ENCODE measurements around the gene RBM20.
"Not testable (repeated sequence)": the region's sequence is repeated elsewhere in the genome, so short reads cannot be mapped to it uniquely, and the experiment has no call there.

RBM20 gene

GRCh38 chr10:110617425-110618229 is 26.5 kb upstream of the RBM20 start:
- peak; percentile 27 for DNase-seq

GRCh38 chr10:110618230-110618610 is 25.9 kb upstream of the RBM20 start:
- Mint-ChIP-seq H3K4me3 (peak overlapping the region; percentile 54), H3K9me3 (peaks cover 4% of the 10 kb centered on the region), H3K36me3 (ENCODE audit: low read depth) (no peaks in the 10 kb centered on the region), H3K27me3 (peaks cover under 1% of the 10 kb centered on the region), H3K4me1 (peaks cover 65% of the 10 kb centered on the region), H3K27ac (peak overlapping the region; percentile 69)
- peak; percentile 86 for ATAC-seq
- DNase-seq: peak; percentile 64

More at GRCh38 chr10:110617425-110618229, 26.5 kb upstream of the RBM20 start:
- peak; percentile 40 for ATAC-seq
- Mint-ChIP-seq H3K36me3 (ENCODE audit: low read depth) (no peaks in the 10 kb centered on the region), H3K9me3 (peaks cover 4% of the 10 kb centered on the region), H3K4me3 (peak overlapping the region; percentile 54), H3K27ac (peak overlapping the region; percentile 69), H3K4me1 (peaks cover 71% of the 10 kb centered on the region), H3K27me3 (no peaks in the 10 kb centered on the region)

- no peak overlapping the region for H3K27ac Mint-ChIP-seq
Observed at GRCh38 chr10:110619514-110620397, 24.4 kb upstream of the RBM20 start.

GRCh38 chr10:110620398-110620719 is 23.8 kb upstream of the RBM20 start:
- no peaks in the 10 kb centered on the region for H3K36me3 Mint-ChIP-seq (ENCODE audit: low read depth)

More at GRCh38 chr10:110619514-110620397, 24.4 kb upstream of the RBM20 start:
- H3K36me3 Mint-ChIP-seq (ENCODE audit: low read depth): no peaks in the 10 kb centered on the region
- no peak overlapping the region for H3K4me3 Mint-ChIP-seq
- DNase-seq (no peak), ATAC-seq (no peak)
- peaks cover 49% of the 10 kb centered on the region for H3K4me1 Mint-ChIP-seq
- peaks cover 4% of the 10 kb centered on the region for H3K9me3 Mint-ChIP-seq
- peaks cover 2% of the 10 kb centered on the region for H3K27me3 Mint-ChIP-seq

GRCh38 chr10:110623316-110623715 is 20.8 kb upstream of the RBM20 start:
- not testable (repeated sequence) for H3K36me3 Mint-ChIP-seq (ENCODE audit: low read depth); H3K27ac Mint-ChIP-seq; H3K27me3 Mint-ChIP-seq; H3K9me3 Mint-ChIP-seq; DNase-seq; H3K4me3 Mint-ChIP-seq; ATAC-seq
- peaks cover 14% of the 10 kb centered on the region for H3K4me1 Mint-ChIP-seq

More at GRCh38 chr10:110620398-110620719, 23.8 kb upstream of the RBM20 start:
- DNase-seq (no peak), ATAC-seq (no peak)
- Mint-ChIP-seq H3K4me3 (no peak overlapping the region), H3K27me3 (peaks cover 3% of the 10 kb centered on the region), H3K9me3 (peaks cover 4% of the 10 kb centered on the region), H3K4me1 (peaks cover 43% of the 10 kb centered on the region), H3K27ac (no peak overlapping the region)

- peaks cover 10% of the 10 kb centered on the region for H3K27me3 Mint-ChIP-seq
- H3K9me3 Mint-ChIP-seq: peaks cover 4% of the 10 kb centered on the region
- H3K36me3 Mint-ChIP-seq (ENCODE audit: low read depth): no peaks in the 10 kb centered on the region
- DNase-seq (no peak), ATAC-seq (no peak)
- H3K4me1 Mint-ChIP-seq: no peaks in the 10 kb centered on the region
- no peak overlapping the region for H3K27ac Mint-ChIP-seq
- H3K4me3 Mint-ChIP-seq: no peak overlapping the region
Observed at GRCh38 chr10:110625356-110625894, 18.7 kb upstream of the RBM20 start.

GRCh38 chr10:110625951-110626855 is 17.9 kb upstream of the RBM20 start:
- H3K9me3 Mint-ChIP-seq: peaks cover 4% of the 10 kb centered on the region
- no peak for DNase-seq
- no peak for ATAC-seq
- H3K27me3 Mint-ChIP-seq: peaks cover 10% of the 10 kb centered on the region
- no peak overlapping the region for H3K27ac Mint-ChIP-seq
- no peaks in the 10 kb centered on the region for H3K4me1 Mint-ChIP-seq
- H3K4me3 Mint-ChIP-seq: no peak overlapping the region
- no peaks in the 10 kb centered on the region for H3K36me3 Mint-ChIP-seq (ENCODE audit: low read depth)

GRCh38 chr10:110628161-110628560 is 16.0 kb upstream of the RBM20 start:
- no peak for DNase-seq
- Mint-ChIP-seq H3K4me1 (no peaks in the 10 kb centered on the region), H3K4me3 (no peak overlapping the region), H3K27me3 (peaks cover 10% of the 10 kb centered on the region), H3K27ac (no peak overlapping the region), H3K36me3 (ENCODE audit: low read depth) (no peaks in the 10 kb centered on the region), H3K9me3 (no peaks in the 10 kb centered on the region)
- no peak for ATAC-seq

- no peaks in the 10 kb centered on the region for H3K9me3 Mint-ChIP-seq
- H3K27ac Mint-ChIP-seq: no peak overlapping the region
Observed at GRCh38 chr10:110629680-110630191, 14.4 kb upstream of the RBM20 start.

GRCh38 chr10:110631934-110632333 is 12.2 kb upstream of the RBM20 start:
- ATAC-seq: no peak
- no peaks in the 10 kb centered on the region for H3K36me3 Mint-ChIP-seq (ENCODE audit: low read depth)
- H3K4me3 Mint-ChIP-seq: no peak overlapping the region
- no peak for DNase-seq
- H3K4me1 Mint-ChIP-seq: no peaks in the 10 kb centered on the region
- H3K27me3 Mint-ChIP-seq: peaks cover 7% of the 10 kb centered on the region
- no peak overlapping the region for H3K27ac Mint-ChIP-seq
- H3K9me3 Mint-ChIP-seq: no peaks in the 10 kb centered on the region

More at GRCh38 chr10:110629680-110630191, 14.4 kb upstream of the RBM20 start:
- Mint-ChIP-seq H3K4me3 (no peak overlapping the region), H3K4me1 (no peaks in the 10 kb centered on the region), H3K36me3 (ENCODE audit: low read depth) (no peaks in the 10 kb centered on the region), H3K27me3 (peaks cover 9% of the 10 kb centered on the region)
- no peak for DNase-seq
- no peak for ATAC-seq

- H3K27me3 Mint-ChIP-seq: peaks cover 4% of the 10 kb centered on the region
- no peak overlapping the region for H3K4me3 Mint-ChIP-seq
- DNase-seq: no peak
Observed at GRCh38 chr10:110632591-110633215, 11.4 kb upstream of the RBM20 start.

GRCh38 chr10:110634527-110635209 is 9.5 kb upstream of the RBM20 start:
- H3K9me3 Mint-ChIP-seq: no peaks in the 10 kb centered on the region
- no peaks in the 10 kb centered on the region for H3K36me3 Mint-ChIP-seq (ENCODE audit: low read depth)
- H3K4me1 Mint-ChIP-seq: no peaks in the 10 kb centered on the region
- H3K27me3 Mint-ChIP-seq: peaks cover 3% of the 10 kb centered on the region
- DNase-seq (no peak), ATAC-seq (no peak)
- no peak overlapping the region for H3K4me3 Mint-ChIP-seq
- H3K27ac Mint-ChIP-seq: no peak overlapping the region

More at GRCh38 chr10:110632591-110633215, 11.4 kb upstream of the RBM20 start:
- no peaks in the 10 kb centered on the region for H3K4me1 Mint-ChIP-seq
- ATAC-seq: no peak
- no peaks in the 10 kb centered on the region for H3K36me3 Mint-ChIP-seq (ENCODE audit: low read depth)
- no peaks in the 10 kb centered on the region for H3K9me3 Mint-ChIP-seq
- H3K27ac Mint-ChIP-seq: no peak overlapping the region

- H3K27ac Mint-ChIP-seq: no peak overlapping the region
- no peak for ATAC-seq
- peaks cover 15% of the 10 kb centered on the region for H3K27me3 Mint-ChIP-seq
- H3K4me1 Mint-ChIP-seq: peaks cover 9% of the 10 kb centered on the region
- H3K36me3 Mint-ChIP-seq (ENCODE audit: low read depth): no peaks in the 10 kb centered on the region
- no peaks in the 10 kb centered on the region for H3K9me3 Mint-ChIP-seq
- no peak overlapping the region for H3K4me3 Mint-ChIP-seq
- DNase-seq: no peak
Observed at GRCh38 chr10:110636572-110636931, 7.6 kb upstream of the RBM20 start.
